WTC11 (cell line): ENCODE measurements around the gene FRRS1. TPM values are rescaled to one million over a fixed set of nuclear protein-coding genes. Genes with fewer than 3 reads are reported as not detected.
"Not testable (repeated sequence)": the region's sequence is repeated elsewhere in the genome, so short reads cannot be mapped to it uniquely, and the experiment has no call there.

ENCODE experiments used
- ATAC-seq: fragments of 200-7000 bp; cut with Tn5 transposase; 2 replicates; pipeline ENCODE4 v1.10.0; 2021; ENCODE audit warnings: mild to moderate bottlenecking, moderate library complexity
- CTCF ChIA-PET: fragments of 300-600 bp; sonication (Branson Sonifier 250); formaldehyde crosslinking; loops from one replicate; lab custom pipeline; 2021; ENCODE audit warnings: antibody characterized with exemption; lab: Charles Lee
- POLR2A ChIA-PET: fragments of 350-600 bp; sonication (Branson Sonifier 250); formaldehyde crosslinking; loops from one replicate; lab custom pipeline; 2021; ENCODE audit warnings: antibody characterized with exemption; lab: Charles Lee
- DNase-seq: peaks from one replicate; pipeline ENCODE4 v3.0.0; 2021; ENCODE audit warnings: low spot score
- H3K27ac Mint-ChIP-seq: 2 replicates; pipeline ENCODE4 v1.8.0; 2021; ENCODE audit warnings: mixed read lengths
- H3K27me3 Mint-ChIP-seq: 2 replicates; pipeline ENCODE4 v1.8.0; 2021; ENCODE audit warnings: low read depth, mild to moderate bottlenecking, moderate library complexity, mixed read lengths
- H3K36me3 Mint-ChIP-seq: 2 replicates; pipeline ENCODE4 v1.8.0; 2021; ENCODE audit warnings: mixed read lengths
- H3K4me1 Mint-ChIP-seq: 2 replicates; pipeline ENCODE4 v1.8.0; 2022; ENCODE audit warnings: mixed read lengths
- H3K4me3 Mint-ChIP-seq: 2 replicates; pipeline ENCODE4 v1.8.0; 2021; ENCODE audit warnings: mild to moderate bottlenecking, moderate library complexity, mixed read lengths
- H3K9me3 Mint-ChIP-seq: 2 replicates; pipeline ENCODE4 v1.8.0; 2021; ENCODE audit warnings: mixed read lengths
- CTCF ChIP-seq: fragments of 200-600 bp; IDR thresholded peaks from 2 replicates; pipeline ENCODE4 v1.8.0; 2022; ENCODE audit warnings: antibody characterized with exemption
- FOXP4 ChIP-seq: sonication (generic); formaldehyde crosslinking; IDR thresholded peaks from 2 replicates; pipeline ENCODE4 v1.8.0; 2022; ENCODE audit warnings: mild to moderate bottlenecking, missing genetic modification reagents
- IRF1 ChIP-seq: sonication (generic); formaldehyde crosslinking; IDR thresholded peaks from 2 replicates; pipeline ENCODE4 v1.8.0; 2023; ENCODE audit warnings: missing genetic modification reagents
- MXD4 ChIP-seq: fragments of 250-450 bp; sonication (Bioruptor Pico); IDR thresholded peaks from 2 replicates; pipeline ENCODE4 v1.8.0; 2021; ENCODE audit warnings: mild to moderate bottlenecking, moderate library complexity, borderline replicate concordance
- NR1H2 ChIP-seq: sonication (generic); formaldehyde crosslinking; IDR thresholded peaks from 2 replicates; pipeline ENCODE4 v1.9.0; 2021; ENCODE audit warnings: mild to moderate bottlenecking, moderate library complexity, missing genetic modification reagents
- RELA ChIP-seq: sonication (generic); formaldehyde crosslinking; IDR thresholded peaks from 2 replicates; pipeline ENCODE4 v1.8.1; 2022; ENCODE audit warnings: missing genetic modification reagents, mild to moderate bottlenecking, borderline replicate concordance
- RORB ChIP-seq: fragments of 250-450 bp; sonication (Bioruptor Pico); IDR thresholded peaks from 2 replicates; pipeline ENCODE4 v1.9.0; 2021; ENCODE audit warnings: mild to moderate bottlenecking
- SP1 ChIP-seq: sonication (generic); formaldehyde crosslinking; conservative IDR thresholded peaks from 2 replicates; pipeline ENCODE4 v1.8.1; 2022; ENCODE audit warnings: missing genetic modification reagents
- TEAD4 ChIP-seq: sonication (generic); formaldehyde crosslinking; IDR thresholded peaks from 2 replicates; pipeline ENCODE4 v1.8.0; 2022; ENCODE audit warnings: mild to moderate bottlenecking, missing genetic modification reagents
- USF1 ChIP-seq: sonication (generic); formaldehyde crosslinking; IDR thresholded peaks from 2 replicates; pipeline ENCODE4 v1.8.0; 2022; ENCODE audit warnings: mild to moderate bottlenecking, missing genetic modification reagents
- USF2 ChIP-seq: sonication (generic); formaldehyde crosslinking; IDR thresholded peaks from 2 replicates; pipeline ENCODE4 v1.8.1; 2023; ENCODE audit warnings: mild to moderate bottlenecking, missing genetic modification reagents, moderate library complexity
- ZBTB43 ChIP-seq: sonication (generic); formaldehyde crosslinking; IDR thresholded peaks from 2 replicates; pipeline ENCODE4 v1.8.1; 2023; ENCODE audit warnings: mild to moderate bottlenecking, missing genetic modification reagents
- ZNF263 ChIP-seq: sonication (generic); formaldehyde crosslinking; IDR thresholded peaks from 2 replicates; pipeline ENCODE4 v1.8.1; 2022; ENCODE audit warnings: low read depth, mild to moderate bottlenecking, moderate library complexity, missing genetic modification reagents
- ZNF396 ChIP-seq: fragments of 250-450 bp; sonication (Bioruptor Pico); IDR thresholded peaks from 2 replicates; pipeline ENCODE4 v1.8.0; 2021; ENCODE audit warnings: mild to moderate bottlenecking, moderate library complexity, borderline replicate concordance
- ZNF416 ChIP-seq: fragments of 250-450 bp; sonication (Bioruptor Pico); IDR thresholded peaks from 2 replicates; pipeline ENCODE4 v1.9.0; 2021; ENCODE audit warnings: mild to moderate bottlenecking, inconsistent platforms
- ZNF423 ChIP-seq: fragments of 250-450 bp; sonication (Bioruptor Pico); IDR thresholded peaks from 2 replicates; pipeline ENCODE4 v2.1.2; 2022; ENCODE audit warnings: mild to moderate bottlenecking, moderate library complexity
- ZNF671 ChIP-seq: fragments of 250-450 bp; sonication (Bioruptor Pico); IDR thresholded peaks from 2 replicates; pipeline ENCODE4 v1.8.0; 2021; ENCODE audit warnings: mild to moderate bottlenecking
- total RNA-seq: library from RNA; stranded (reverse); gene quantifications from 3 replicates; pipeline ENCODE4 v1.2.3, GENCODE V29; 2021

The FRRS1 gene
- total RNA-seq, 1 experiment from 2014 or later = 6.2 TPM

- peaks cover 20% of the 10 kb centered on the region for H3K27me3 Mint-ChIP-seq
- ATAC-seq (no peak), DNase-seq (no peak)
- TF ChIP-seq TEAD4 (CRISPR knock-in tag) = no peak
- no peak for TF ChIP-seq CTCF
- TF ChIP-seq USF2 (CRISPR knock-in tag) = no peak
- no peak for TF ChIP-seq RORB (CRISPR knock-in tag)
- TF ChIP-seq ZNF416 (CRISPR knock-in tag) = no peak
- no peak for TF ChIP-seq ZBTB43 (CRISPR knock-in tag)
- TF ChIP-seq RELA (CRISPR knock-in tag) = no peak
- no peak for TF ChIP-seq SP1 (CRISPR knock-in tag)
- no peak for TF ChIP-seq IRF1 (CRISPR knock-in tag)
- TF ChIP-seq ZNF263 (CRISPR knock-in tag) = no peak
- no peak for TF ChIP-seq ZNF423
- no peak for TF ChIP-seq ZNF671 (CRISPR knock-in tag)
- TF ChIP-seq MXD4 (CRISPR knock-in tag) = no peak
- no peak for TF ChIP-seq USF1 (CRISPR knock-in tag)
- TF ChIP-seq NR1H2 (CRISPR knock-in tag) = no peak
- TF ChIP-seq FOXP4 (CRISPR knock-in tag) = no peak
- CTCF ChIA-PET = no interaction called here
- no peak overlapping the region for H3K4me3 Mint-ChIP-seq
- POLR2A ChIA-PET = no interaction called here
- peaks cover 23% of the 10 kb centered on the region for H3K9me3 Mint-ChIP-seq
- peaks cover 28% of the 10 kb centered on the region for H3K36me3 Mint-ChIP-seq
- no peak overlapping the region for H3K27ac Mint-ChIP-seq
- peaks cover 37% of the 10 kb centered on the region for H3K4me1 Mint-ChIP-seq
These were observed 4.7 kb downstream of the FRRS1 start for GRCh38 chr1:99761774-99762173.

GRCh38 chr1:99759518-99760160 is 6.8 kb downstream of the FRRS1 start:
- Mint-ChIP-seq H3K36me3 (peaks cover 28% of the 10 kb centered on the region), H3K27me3 (peaks cover 14% of the 10 kb centered on the region), H3K4me3 (no peak overlapping the region), H3K27ac (no peak overlapping the region), H3K4me1 (peaks cover 31% of the 10 kb centered on the region)
- TF ChIP-seq ZNF396 = no peak
- TF ChIP-seq, all 79 proteins: peak for 0
- CTCF ChIA-PET = no interaction called here
- H3K9me3 Mint-ChIP-seq = peaks cover 23% of the 10 kb centered on the region
- POLR2A ChIA-PET = no interaction called here
- ATAC-seq (no peak), DNase-seq (no peak)

- DNase-seq, POLR2A ChIA-PET, H3K27me3 Mint-ChIP-seq, ATAC-seq, H3K4me3 Mint-ChIP-seq, CTCF ChIA-PET, H3K27ac Mint-ChIP-seq: not testable (repeated sequence)
- peaks cover 28% of the 10 kb centered on the region for H3K36me3 Mint-ChIP-seq
- H3K4me1 Mint-ChIP-seq = peaks cover 29% of the 10 kb centered on the region
- H3K9me3 Mint-ChIP-seq = peaks cover 23% of the 10 kb centered on the region
These were observed 7.5 kb downstream of the FRRS1 start for GRCh38 chr1:99758686-99759517.
